Body of pancreas (tissue), 4 donors: ENCODE results near the gene PIK3AP1.

Experiments
- POLR2A ChIP-seq, 3 donors: fragments of 450-650 bp; IDR thresholded peaks; one replicate each; pipeline ENCODE4 v1.6.1; 2016; ENCODE audit warnings: antibody characterized with exemption in 3 of 3, mild to moderate bottlenecking in 2 of 3
- TF ChIP-seq, protein P1 (sequence below), 7 experiments: fragments of 450-650 bp in 4 of 7; fragments of 200-600 bp in 3 of 7; sonication (generic) in 3 of 7; IDR thresholded peaks; one replicate each; pipeline ENCODE4 v1.5.1; 2016 to 2019; ENCODE audit warnings: antibody characterized with exemption in 7 of 7

DNA sequence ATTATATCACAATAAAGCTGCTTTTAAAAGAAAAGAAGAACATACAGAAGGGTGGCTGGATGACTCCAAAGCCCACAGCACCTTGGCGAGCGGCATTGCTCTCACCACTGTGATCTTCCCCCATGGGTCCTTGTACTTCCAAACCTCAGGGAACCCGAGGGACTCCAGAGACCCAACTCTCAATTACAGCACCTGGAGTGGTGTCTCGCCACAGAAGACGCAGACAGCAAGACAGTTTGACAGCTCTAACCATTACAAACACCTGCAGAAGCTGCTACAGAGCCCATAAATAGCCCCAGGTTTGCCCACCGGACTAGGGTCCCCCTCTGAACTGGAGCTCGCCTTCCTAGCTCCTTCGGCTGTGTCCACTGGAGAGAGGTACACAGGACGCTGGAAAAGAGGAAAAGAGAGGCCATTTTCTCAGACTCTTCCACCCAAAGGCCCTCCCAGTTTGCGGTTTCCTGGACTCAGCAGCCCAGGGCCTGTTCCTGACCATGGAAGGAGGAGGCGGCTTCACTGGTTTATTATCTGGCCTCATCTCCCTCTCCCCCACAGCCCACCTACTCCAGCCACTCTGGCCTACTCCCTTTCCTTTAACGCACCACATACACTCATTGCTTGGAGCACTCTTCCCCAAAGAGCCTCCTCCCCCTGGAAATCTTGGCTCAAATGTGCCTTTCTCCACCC is 1.9 kb downstream of the PIK3AP1 start:
- no peak for TF ChIP-seq POLR2A (IDR thresholded peaks at IDR 0.05)
- TF ChIP-seq, protein P1, sequence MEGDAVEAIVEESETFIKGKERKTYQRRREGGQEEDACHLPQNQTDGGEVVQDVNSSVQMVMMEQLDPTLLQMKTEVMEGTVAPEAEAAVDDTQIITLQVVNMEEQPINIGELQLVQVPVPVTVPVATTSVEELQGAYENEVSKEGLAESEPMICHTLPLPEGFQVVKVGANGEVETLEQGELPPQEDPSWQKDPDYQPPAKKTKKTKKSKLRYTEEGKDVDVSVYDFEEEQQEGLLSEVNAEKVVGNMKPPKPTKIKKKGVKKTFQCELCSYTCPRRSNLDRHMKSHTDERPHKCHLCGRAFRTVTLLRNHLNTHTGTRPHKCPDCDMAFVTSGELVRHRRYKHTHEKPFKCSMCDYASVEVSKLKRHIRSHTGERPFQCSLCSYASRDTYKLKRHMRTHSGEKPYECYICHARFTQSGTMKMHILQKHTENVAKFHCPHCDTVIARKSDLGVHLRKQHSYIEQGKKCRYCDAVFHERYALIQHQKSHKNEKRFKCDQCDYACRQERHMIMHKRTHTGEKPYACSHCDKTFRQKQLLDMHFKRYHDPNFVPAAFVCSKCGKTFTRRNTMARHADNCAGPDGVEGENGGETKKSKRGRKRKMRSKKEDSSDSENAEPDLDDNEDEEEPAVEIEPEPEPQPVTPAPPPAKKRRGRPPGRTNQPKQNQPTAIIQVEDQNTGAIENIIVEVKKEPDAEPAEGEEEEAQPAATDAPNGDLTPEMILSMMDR (IDR thresholded peaks at IDR 0.05) = no peak
